ENCODE measurements around the gene KCP.

- no peak for TF ChIP-seq CTCF (IDR thresholded peaks at IDR 0.05)
- no peak for TF ChIP-seq POLR2A (IDR thresholded peaks at IDR 0.05)
- TF ChIP-seq EP300 (IDR thresholded peaks at IDR 0.05): no peak
These were observed 43.6 kb upstream of the KCP start for GRCh38 chr7:128954150-128954549.

Measured in ovary (tissue), 3 donors.